ENCODE results near the gene FOXR2.

FOXR2 gene

DNA sequence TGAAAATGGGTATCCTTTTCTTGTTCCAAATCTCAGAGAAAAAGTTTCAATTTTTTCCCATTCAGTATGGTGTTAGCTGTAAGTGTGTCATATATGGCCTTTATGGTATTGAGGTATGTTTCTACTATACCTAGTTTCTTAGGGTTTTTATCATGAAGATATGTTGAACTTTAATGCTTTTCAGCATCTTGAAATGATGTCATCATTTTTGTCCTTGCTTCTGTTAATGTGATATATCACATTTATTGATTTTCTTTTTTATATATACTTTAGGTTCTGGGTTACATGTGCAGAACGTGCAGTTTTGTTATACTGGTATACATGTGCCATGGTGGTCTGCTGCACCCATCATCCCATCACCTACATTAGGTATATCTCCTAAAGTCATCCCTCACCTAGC lies 44.9 kb downstream of the FOXR2 start:
- TF ChIP-seq, protein P1, sequence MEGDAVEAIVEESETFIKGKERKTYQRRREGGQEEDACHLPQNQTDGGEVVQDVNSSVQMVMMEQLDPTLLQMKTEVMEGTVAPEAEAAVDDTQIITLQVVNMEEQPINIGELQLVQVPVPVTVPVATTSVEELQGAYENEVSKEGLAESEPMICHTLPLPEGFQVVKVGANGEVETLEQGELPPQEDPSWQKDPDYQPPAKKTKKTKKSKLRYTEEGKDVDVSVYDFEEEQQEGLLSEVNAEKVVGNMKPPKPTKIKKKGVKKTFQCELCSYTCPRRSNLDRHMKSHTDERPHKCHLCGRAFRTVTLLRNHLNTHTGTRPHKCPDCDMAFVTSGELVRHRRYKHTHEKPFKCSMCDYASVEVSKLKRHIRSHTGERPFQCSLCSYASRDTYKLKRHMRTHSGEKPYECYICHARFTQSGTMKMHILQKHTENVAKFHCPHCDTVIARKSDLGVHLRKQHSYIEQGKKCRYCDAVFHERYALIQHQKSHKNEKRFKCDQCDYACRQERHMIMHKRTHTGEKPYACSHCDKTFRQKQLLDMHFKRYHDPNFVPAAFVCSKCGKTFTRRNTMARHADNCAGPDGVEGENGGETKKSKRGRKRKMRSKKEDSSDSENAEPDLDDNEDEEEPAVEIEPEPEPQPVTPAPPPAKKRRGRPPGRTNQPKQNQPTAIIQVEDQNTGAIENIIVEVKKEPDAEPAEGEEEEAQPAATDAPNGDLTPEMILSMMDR (IDR thresholded peaks at IDR 0.05; ENCODE audit: insufficient read depth, low read depth, low read length, missing control alignments), result no peak
- no peak for DNase-seq (ENCODE audit: low read depth)
- no peak overlapping the region for H3K4me3 ChIP-seq (ENCODE audit: low read depth, low read length)
